ENCODE data around the gene FYCO1. TPM values are rescaled to one million over a fixed set of nuclear protein-coding genes. Genes with fewer than 3 reads are reported as not detected.

Gene FYCO1
- polyA plus RNA-seq, 4 donors, result 16.9 to 21.0 (median 19.1) TPM

DNA sequence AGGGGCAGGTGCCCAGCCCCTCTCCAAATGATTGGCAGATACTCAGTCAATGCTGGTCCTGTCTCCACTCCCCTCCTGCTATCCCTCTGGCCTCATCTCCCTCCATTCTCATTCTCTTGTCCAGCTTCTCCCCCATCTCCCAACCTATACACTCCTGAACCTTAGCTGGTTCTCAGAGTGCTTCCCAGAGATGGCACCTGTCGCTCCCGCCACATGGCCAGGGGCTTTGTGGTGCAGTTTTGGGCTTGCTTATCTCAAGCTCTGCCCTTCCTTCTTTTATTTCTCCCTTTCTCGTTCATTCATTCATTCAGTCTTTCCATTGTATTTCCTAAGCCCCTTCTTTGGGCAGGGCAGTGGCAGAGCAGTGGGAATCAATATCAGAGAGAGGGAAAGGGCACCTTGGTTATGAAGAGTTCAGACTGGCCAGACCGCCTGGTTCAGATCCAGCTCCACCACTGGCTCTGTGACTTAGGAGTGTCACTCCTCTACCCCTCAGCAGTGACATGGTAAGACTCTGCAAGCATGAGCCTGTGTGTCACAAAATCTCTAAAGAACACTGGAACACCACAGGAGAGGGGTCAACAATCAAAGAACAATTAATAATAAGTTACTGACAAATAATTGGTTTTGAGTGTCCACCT lies 72.6 kb downstream of the FYCO1 start:
- DNase-seq (ENCODE audit: low read depth in 4 of 4, low spot score in 3 of 4), result no peak

DNA sequence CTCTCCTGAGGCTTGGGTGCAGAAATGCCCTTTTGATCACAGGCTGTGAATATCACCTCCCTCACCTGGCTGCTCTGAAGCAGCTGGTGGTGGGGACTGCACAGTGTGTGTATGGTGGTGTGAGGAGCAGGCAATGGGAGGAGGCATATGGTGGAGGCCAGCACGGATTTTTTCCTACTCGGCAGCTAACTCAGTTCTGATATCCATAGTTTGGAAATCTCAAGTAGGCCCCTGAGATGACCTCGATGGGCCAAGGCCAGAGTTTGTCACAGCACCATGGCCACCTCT lies 73.6 kb downstream of the FYCO1 start:
- no peak for DNase-seq (ENCODE audit: low read depth in 4 of 4, low spot score in 3 of 4)

DNA sequence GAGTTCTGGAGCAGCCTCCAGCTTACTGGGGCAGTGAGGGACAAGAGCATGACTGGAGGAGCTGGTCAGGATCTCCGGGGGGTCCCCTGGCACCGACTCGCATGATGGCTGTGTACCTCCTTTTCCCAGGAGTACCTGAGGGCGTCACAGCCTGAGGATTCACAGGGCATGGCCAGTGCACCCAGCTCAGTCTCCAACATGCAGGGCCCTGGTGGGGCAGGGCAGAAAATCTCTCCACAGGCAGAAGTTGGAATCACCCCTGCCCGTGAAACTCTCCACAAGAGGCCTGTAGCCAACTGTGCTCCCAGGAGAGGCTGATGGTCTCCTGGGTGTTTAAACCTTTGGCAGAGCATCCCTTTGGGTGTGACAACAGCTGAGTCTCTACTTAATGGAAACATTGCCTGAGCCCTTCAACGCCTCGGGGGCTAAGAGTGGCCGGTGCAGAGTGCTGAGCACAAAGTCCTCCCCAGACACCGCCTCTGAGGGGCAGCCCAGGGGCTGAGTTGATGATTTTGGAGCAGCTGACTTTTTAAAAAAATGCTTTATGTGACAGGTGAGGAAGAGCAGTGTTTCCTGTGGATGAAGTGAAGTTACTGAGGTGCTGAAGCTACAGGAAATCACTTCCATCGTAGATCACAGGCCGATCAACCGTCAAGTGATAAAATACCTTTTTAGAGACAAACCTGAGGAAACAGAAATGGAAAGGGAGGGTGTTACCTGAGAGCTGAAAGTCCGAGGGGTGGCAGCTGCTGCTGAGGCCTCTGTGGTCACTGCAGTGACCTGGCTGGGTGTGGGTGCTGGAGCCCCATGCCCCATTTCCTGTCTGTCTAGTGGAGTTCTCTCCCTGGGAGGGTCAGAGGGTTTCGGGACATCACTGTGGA lies 74.2 kb downstream of the FYCO1 start:
- DNase-seq (ENCODE audit: low read depth in 4 of 4, low spot score in 3 of 4), result no peak

DNA sequence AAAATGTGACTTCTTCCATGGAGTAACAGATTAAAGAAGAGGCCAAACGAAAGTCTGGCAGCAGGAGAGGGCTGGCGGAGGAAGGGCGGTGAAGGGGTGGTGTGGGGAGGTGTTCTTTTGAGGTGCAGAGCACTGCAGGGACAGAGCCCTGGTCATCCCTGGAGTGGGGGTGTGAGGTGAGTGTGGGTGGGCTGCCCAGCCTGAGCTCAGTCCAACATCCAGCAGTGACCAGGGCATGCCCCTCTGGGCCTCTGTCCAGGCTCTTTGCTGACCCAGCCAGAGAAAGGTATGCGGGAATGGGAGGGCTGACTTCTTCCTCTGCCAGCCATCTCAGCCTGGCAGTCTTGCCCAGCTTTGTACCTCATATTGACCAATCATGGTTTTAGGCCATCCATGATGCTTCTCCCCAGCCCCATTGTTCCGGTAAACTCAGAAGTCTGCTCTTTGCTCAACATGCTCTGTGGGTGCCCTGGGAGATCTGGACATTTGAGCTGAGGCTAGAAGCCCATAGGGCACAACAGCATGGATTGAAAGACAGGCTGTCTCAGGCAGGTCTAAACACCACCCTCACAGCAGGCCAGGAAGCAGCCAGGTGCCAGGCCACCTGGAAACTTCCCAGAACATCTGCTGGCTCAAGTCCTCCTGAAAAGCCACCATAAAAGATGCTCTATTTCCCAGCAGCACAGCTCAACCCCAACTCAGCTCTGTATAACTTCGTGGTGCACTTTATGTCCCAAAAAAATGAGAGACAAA lies 78.3 kb downstream of the FYCO1 start:
- DNase-seq (ENCODE audit: low read depth in 4 of 4, low spot score in 3 of 4), result no peak

DNA sequence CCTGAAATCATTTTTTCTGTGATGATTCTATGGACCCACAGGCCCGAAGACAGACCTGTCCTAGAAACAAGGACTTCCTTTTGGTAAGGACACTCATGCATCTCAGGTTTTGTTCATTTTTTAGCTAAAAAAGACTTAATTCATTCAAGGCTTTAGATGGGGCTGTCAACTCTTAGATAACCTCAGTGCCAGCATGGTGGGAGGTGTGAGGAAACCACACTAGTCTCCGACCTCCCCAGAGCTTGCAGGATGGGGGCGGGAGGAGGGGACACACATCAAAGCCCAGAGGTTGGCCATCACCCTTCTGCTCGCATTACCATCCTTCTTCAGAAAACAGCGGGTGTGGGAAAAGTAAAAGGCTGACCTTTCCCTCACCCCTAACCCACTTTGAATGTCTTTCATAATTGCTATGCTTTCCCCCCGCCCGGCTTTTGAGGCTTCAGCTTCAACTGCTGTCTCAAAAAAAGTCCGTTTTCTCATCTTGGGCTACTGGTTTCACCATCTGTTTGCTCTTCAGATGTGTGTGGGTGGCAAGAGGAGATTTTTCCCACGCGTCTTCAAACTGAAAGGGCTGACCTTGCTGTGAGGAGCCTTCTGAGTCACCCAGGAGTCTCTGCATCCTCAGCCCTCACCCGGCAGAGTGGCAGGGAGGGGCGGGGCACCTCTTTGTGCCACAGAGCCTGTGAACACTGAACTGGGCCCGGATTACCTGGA lies 79.9 kb downstream of the FYCO1 start:
- DNase-seq (ENCODE audit: low read depth in 4 of 4, low spot score in 3 of 4), result no peak

DNA sequence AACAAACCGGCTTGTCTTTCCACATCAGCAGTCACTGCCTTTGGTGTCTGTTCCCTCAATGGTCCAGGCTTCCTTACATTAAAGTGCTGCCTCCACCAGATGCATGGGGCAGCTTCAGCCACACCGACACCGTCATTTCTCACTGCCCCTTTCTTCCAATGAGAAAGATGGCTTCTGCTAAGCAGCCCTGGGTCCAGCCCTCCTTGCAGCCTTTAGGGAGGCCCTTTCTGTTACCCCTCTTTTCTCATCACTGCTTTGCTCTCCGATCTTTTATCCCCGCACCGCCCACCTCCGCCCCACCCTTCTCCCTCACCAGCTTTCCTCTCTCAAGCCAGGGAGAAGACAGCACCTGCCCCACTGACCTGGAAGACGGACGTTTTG lies 80.6 kb downstream of the FYCO1 start:
- DNase-seq (ENCODE audit: low read depth in 4 of 4, low spot score in 3 of 4), result no peak

DNA sequence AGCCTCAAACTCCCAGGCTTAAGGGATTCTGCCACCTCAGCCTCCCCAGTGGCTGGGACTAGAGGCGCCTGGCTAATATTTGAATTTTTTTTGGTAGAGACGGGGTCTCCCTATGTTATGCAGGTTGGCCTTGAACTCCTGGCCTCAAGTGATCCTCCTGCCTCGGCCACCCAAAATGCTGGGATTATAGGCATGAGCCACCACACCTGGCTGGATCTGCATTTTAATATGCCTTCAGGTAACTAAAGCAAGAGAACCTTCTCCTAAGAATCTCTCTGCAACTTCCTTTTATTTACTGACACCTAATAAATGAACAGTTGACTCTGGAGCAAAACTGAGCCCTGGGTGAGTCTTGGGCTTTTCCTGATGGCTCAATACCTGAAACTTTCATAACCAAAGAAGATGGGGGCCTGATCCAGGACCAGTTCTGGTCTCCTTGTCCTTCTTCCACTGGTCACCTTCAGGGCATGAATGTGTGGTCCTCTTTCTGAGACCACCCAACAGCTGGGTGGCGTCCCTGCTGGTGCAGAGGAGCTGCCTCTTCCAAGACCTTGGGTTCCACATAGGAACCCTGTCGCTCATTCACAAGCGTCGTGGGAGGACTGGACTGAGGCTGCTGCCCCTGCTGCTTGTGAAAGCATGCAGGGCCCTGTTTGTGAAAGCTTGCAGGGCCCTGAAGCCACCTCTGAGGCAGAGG lies 81.1 kb downstream of the FYCO1 start:
- DNase-seq (ENCODE audit: low read depth in 4 of 4, low spot score in 3 of 4), result no peak

DNA sequence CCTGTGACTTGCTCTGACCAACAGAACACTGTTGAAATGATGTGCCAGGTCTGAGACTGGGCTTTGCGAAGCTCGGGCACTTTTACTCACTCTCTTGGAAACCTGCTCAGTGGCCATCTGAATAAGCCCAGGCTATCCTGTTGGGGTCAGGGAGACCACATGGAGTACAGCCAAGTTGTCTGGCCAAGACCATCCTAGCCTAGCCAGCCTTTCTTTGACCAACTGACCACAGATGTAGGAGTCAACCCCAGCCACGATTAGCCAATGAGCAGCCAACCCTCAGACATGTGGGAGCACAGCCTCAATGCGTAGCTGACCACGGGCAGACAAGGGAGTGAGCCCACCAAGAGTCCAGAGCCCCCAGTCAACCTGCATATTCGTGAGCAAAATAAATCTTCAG lies 83.2 kb downstream of the FYCO1 start:
- DNase-seq (ENCODE audit: low read depth in 4 of 4, low spot score in 3 of 4), result no peak

DNA sequence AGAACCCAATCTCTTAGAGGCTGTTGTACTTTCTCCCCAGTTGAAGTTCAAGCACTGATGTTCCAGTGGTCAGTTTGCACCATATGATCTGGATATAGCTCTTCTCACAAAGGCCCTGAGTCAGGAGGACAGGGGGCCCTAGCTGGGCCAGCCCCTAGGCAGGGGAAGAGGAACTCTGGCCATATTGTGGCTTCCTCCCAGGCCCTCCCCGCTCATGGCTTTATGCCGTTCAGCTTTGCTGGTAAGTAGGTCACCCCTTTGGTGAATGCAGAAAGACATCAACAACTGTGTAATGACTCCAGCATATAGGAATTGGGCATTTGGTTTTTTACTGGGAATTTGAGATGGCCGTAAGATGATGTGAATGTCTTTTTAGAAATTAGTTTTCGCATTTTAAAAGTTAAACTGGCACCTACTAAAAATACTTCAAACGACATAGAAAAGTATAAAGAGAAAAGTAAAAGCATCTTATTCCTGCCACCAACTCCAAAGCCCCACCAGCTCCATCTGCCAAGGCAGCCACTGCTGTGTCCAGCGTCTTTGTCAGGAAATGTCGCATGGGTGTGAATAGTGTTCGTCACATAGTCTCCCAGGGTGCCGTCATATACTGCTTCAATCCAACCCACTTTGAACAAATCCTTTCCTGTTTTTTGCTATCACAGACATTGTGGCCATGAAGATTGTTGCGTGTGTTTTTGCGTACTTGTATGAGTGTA lies 84.0 kb downstream of the FYCO1 start:
- no peak for DNase-seq (ENCODE audit: low read depth in 4 of 4, low spot score in 3 of 4)

DNA sequence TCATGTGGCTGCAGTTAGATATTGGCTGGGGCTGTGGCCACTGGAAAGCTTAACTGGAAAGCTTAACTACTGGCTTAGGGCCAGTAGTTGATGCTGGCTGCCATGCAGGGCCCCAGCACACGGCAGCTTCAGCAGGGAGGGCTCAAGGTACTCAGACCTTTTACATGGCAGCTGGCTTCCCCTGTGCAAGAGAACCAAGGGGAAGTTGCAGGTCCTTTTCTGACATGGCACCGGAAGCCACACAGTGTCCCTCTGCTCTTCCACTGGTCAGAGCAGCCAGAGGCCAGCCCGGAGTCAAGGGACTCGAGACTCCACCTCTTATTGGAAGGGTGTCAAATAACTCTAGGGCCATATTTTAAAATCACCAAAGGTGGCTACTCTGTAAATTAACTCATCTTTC lies 84.7 kb downstream of the FYCO1 start:
- DNase-seq (ENCODE audit: low read depth in 4 of 4, low spot score in 3 of 4), result no peak

DNA sequence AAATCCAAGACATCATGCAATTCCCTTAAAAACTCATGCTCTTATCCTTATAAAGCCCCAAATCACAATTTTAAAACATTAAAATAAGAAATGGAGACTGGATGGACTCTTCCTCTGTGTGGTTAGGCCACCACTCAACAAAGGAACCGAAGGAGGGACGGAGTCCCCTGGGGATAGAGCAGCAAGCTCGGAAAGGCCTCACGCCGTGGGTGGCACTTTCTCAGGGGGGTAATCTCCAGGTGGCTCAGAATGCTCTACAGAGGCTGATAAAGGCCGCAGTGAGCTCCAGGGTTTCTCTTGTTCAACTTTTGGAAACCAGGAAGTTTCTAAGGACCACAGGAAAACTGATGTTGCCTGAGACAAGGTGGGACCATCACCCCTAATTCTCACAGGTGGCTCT lies 86.1 kb downstream of the FYCO1 start:
- DNase-seq (ENCODE audit: low read depth in 4 of 4, low spot score in 3 of 4), result no peak

DNA sequence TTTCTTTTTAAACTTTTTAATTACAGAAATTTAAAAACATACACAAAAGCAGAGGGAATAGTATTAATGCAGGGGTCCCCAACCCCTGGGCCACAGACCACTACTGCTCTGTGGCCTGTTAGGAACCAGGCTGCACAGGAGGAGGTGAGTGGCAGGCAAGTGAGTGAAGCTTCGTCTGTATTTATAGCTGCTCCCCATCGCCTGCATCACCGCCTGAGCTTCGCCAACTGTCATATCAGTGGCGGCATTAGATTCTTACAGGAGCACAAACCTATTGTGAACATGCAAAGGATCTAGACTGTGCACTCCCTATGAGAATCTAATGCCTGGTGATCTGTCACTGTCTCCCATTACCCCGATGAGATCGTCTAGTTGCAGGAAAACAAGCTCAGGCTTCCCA lies 86.9 kb downstream of the FYCO1 start:
- no peak for DNase-seq (ENCODE audit: low read depth in 4 of 4, low spot score in 3 of 4)

DNA sequence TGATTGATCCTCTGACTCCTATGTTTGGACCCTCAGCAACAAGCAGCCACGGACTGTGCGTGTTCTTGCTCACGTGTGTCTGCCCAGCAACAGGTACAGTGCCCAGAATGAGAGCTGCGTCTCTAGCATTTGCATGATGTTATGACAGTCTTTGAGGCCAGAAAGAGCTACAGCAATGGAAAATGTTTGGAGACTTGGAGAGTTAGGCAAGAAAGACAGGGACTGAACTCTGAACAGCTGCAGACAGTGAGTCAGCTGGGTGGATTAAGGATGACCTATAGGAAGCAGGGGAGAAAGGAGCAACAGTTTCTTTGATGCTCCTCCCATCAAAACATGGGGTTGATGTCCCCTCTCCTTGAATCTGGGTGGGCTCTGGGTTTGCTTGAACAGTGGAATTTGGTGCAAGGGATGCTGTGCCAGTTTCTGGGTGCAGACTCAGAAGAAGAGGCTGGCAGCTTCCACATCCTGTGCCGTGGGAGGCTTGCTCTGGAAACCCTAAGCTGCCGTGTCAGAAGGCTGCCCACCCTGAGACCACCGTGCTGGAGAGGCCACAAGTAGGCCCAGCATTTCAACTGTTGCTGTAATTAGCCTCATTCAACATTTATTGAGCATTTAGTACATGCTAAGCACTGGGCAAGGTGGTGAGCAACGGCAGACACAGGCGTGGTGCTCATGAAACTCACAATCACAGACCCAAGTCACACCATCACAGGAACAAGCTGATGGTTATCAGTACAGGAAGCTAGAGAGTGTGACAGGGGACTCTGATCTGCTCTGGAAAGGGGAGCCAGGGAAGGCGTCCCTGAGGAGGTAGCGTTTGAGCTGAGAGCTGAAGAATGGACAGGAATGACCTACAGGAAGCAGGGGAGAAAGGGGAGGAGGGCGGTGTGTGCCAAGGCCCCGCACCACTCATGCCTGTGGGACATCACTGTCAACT lies 87.6 kb downstream of the FYCO1 start:
- DNase-seq (ENCODE audit: low read depth in 4 of 4, low spot score in 3 of 4), result no peak

DNA sequence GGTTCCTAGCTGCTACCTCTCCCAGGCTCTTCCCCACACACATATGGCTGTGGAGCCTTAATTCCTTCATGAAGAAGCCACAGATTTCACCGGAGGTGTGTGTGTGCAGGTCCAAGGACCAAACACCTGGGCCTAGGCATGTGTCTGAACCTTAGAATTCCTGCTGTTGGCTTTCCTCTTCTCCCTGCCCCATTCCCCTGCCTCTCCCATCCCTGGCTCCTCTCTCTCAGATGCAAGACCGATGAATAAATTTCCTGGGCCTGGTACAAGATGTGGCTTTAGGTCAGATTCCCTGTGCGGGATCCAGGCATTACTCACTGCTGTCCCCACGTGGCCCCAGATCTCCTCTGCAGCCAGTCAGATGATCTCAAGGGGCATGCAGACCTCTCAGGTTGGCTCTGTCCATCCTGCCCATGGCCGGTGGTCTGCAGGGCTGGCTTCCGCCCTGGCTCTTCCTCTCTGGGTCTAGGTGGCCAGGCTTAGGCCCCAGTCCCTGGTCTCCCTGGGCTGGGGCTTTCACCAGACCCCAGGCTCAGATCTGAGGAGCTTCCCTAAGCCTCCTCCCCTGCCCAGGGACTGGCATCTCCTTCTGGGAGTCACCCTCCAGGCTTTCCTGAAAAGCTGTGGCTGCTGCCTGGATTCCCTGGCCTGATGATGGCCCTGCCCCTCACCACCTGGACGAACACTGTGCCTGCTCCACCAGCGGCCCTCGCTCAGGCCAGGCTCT lies 88.8 kb downstream of the FYCO1 start:
- DNase-seq (ENCODE audit: low read depth in 4 of 4, low spot score in 3 of 4), result no peak

DNA sequence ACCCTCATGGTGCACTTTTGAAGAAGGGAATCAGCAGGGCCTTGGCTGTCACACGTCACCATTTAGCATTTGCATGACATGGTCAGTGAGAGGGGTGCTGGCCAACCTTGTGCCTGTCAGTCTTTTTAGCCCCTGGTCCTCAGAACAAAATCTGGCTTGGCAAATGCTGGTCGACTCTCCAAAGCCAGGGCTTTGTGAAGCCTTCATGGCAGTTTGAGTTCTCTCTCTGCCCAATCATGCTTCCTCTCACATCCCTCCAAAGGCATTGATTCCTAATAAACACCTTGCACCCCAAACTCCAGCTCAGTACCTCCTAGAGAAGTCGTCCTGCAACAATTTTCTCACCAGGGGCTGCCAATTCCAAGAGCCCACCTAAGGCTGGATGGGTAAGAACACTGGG lies 89.9 kb downstream of the FYCO1 start:
- DNase-seq (ENCODE audit: low read depth in 4 of 4, low spot score in 3 of 4), result no peak

DNA sequence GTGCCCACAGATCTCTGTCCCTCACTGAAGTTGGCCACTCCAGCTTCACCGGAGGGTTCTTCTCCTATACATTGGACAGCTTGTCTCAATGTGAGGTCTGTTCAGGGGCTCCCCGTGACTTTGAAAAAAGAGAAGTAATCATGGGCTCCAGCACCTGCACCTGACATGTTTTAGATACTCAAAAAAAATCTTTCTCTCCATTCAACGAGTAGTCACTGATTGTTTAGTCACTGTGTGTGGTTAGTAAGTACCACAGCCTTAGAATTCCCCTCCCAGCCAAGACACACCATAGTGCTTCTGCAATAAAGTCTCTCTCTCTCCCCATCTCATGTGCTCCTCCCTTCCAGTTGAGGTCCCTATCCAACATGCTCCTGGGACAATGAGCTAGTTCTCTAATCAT lies 90.7 kb downstream of the FYCO1 start:
- DNase-seq (ENCODE audit: low read depth in 4 of 4, low spot score in 3 of 4), result no peak

DNA sequence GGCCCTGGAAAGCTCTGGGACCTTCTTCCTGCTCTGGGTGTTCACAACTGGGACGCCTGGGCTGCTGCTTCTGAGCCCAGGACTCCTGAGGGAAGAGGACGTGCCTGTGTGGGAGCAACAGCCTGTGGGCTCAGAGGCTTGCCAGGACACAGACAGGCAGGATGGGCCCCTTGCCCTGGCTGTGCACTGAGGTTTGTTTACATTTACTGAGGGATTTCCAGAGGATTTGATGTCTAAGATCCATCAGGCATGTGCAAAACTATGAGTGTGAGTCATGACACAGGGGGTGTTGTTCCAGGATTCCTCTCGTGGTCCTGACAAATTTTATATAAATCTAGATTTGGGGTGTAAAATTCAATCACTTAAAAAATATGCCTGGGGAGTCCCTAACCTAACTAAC lies 98.7 kb downstream of the FYCO1 start:
- no peak for DNase-seq (ENCODE audit: low read depth in 4 of 4, low spot score in 3 of 4)
